Inferior parietal cortex (tissue), 1 donor: ENCODE measurements around the gene PRAMEF6.
"Not testable (repeated sequence)": the region's sequence is repeated elsewhere in the genome, so short reads cannot be mapped to it uniquely, and the experiment has no call there.

Experiments
- DNase-seq: peaks from one replicate; pipeline ENCODE4 v3.0.0-alpha.2; 2016; ENCODE audit errors: extremely low spot score

The PRAMEF6 gene

DNA sequence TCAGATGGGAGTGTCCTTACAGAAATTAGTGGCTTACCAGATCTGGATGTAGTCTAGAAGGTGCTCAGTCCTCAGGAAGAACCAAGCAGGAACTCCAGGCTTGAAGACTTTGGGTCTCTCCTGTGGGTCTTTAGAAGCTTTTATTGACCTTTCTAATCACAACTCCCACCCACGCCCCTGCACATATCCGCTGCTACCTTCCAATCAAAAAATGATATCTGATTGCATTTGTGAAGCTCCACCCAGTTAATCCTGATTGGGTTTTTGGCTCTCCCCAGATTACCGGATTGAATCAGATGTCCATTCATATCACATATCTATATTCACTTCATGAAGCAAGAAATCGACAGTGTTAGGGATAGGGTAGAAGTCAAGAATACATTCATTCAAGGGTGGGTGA is at the start of gene PRAMEF6:
TSS of gene PRAMEF6 (minus strand) at position 101 of the 400 bp plus-strand sequence. CDS start 5,062 bp downstream, outside the sequence.
- not testable (repeated sequence) for DNase-seq

DNA sequence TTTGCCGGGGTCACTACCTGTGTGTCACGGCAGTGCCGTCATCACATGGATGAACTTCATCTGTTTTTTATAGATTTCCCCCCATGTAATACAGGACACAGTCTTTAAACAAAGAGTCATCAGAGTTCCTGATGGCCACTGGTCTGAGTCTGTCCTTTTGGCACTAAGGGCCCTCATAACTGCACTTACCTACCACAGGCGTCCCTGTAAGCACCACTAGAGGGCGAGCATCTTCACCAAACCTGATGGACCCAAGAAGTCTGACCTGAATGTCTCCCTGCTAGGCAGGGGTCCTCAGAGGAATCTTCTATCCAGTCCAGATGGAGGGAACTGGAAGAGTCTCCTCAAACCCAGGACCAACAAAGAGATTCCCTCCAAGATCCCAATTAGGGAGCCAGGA is 23.0 kb downstream of the PRAMEF6 start:
- not testable (repeated sequence) for DNase-seq

DNA sequence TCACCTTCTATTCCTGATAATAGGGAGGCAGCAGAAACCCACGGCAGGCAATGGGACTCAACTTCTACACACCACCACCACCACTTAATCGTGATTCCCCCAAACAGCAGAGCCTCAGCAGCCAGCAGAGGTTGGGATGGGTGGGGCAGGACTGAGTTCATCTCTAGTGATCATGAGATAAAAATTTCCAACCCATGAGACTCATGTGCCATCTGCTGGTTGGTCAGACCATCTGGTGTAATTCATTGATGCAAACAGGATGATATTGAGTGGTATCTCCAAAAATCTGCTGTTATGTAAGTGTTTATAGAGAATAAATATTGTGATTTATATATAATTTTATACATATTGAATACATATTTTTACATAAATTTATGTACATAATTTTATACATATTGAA is 25.6 kb downstream of the PRAMEF6 start:
- DNase-seq: not testable (repeated sequence)

DNA sequence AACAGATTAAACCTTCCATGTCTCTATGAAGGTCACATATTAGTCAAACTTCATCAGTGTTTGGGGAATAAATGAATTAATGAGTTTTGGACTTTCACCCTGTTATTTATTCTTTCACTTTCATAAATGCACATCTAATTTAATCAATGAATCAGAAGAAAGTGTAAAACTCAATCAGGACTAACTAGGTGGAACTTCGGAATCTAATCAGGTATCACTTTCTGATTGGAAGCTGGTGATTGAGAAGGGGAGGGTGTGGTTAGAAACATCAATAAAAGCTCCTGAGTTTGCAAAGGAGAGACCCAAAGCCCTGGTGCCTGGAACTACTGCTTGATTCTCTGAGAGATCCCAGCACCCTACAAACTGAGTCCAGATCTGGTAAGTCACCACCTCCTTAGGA is 31.1 kb downstream of the PRAMEF6 start, which contains the start of gene PRAMEF7:
TSS of gene PRAMEF7 (plus strand) at position 301 of the 400 bp plus-strand sequence. CDS start 1,083 bp downstream, outside the sequence.
- DNase-seq: not testable (repeated sequence)

DNA sequence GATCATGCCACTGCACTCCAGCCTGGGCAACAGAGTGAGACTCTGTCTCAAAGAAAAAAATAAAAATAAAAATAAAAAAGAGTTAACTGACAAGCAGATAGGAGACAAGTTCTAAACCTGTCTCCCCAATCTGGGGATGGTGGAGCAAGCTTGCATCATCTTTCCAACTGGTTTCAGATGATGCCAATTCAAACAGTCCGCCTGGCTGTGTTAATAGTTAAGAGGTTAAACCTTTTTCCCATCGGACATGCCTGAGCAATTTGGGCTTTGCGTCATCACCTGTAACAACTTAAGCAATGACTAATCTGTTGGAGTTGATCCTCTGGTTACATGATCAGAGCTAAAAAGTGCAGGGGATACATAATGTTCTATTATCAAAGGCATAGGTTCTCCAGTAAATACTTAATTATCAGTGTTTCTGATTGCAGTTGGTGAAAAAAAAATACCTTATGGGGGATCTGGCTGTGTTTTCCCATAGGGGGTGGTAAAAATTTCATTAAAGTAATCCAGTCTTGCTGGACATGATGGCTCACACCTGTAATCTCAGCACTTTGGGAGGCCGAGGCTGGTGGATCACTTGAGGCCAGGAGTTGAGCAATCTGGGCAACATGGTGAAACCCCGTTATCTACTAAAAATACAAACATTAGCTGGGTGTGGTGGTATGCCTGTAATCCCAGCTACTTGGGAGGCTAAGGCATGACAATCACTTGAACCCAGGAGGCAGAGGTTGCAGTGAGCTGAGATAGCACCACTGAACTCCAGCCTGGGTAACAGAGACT is 43.4 kb downstream of the PRAMEF6 start:
- DNase-seq: not testable (repeated sequence)

DNA sequence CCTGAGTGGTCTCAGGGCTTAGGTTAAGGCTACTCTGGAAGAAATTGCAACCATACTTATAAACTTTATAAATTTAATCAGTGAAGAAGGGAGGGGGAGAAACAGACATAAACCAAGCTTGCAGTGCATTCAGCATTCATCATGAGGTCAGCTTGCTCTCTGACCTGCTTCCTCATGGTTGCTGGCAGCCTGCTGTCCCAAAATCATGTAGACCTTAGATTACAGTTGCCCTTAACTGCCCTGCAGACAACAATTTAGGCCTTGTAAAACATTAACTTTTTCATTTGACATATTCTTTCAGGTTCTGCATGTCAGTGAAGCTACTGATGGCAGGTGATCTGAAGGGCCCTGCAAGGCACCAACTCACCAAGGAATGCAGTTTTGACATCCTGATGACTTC is 48.2 kb downstream of the PRAMEF6 start:
- DNase-seq: not testable (repeated sequence)

DNA sequence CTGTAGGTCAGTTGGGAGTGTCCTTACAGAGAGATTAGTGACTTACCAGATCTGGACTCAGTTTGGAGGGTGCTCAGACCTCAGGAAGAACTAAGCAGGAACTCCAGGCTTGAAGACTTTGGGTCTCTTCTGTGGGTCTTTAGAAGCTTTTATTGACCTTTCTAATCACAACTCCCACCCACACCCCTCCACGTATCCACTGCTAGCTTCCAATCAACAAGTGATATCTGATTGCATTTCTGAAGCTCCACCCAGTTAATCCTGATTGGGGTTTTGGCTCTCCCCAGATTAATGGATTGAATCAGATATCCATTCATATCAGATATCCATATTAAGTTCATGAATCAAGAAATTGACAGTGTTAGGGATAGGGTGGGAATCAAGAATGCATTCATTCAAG is 49.2 kb downstream of the PRAMEF6 start, which contains the start of gene PRAMEF10:
TSS of gene PRAMEF10 (minus strand) at position 101 of the 400 bp plus-strand sequence. CDS start 2,423 bp downstream, outside the sequence.
- not testable (repeated sequence) for DNase-seq
